Measurements from ENCODE around the gene VPS45.

The VPS45 gene

GRCh38 chr1:150072959-150073358 lies 5.4 kb downstream of the VPS45 start:
- no peak for DNase-seq (ENCODE audit: low read depth)

GRCh38 chr1:150073516-150073915 lies 5.9 kb downstream of the VPS45 start:
- DNase-seq (ENCODE audit: low read depth), result no peak

- DNase-seq (ENCODE audit: low read depth), result no peak
Measured at GRCh38 chr1:150076066-150076465, 8.5 kb downstream of the VPS45 start.

- no peak for DNase-seq (ENCODE audit: low read depth)
Measured at GRCh38 chr1:150076985-150077384, 9.4 kb downstream of the VPS45 start.

GRCh38 chr1:150080784-150081183 lies 13.2 kb downstream of the VPS45 start:
- DNase-seq (ENCODE audit: low read depth), result no peak

DNA sequence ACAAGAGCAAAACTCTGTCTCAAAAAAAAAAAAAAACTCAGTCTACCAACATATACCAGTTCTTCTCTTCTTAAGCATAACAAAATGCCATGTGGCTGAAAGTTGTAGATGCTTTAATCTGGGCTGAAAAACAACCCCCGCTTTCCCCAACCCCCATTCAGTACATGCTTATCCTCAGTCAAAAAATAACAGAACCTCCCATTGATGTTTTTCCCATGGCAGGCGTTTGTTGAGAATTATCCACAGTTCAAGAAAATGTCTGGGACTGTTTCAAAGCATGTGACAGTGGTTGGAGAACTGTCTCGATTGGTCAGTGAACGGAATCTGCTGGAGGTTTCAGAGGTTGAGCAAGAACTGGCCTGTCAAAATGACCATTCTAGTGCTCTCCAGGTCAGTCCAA lies 14.9 kb downstream of the VPS45 start:
- DNase-seq (ENCODE audit: low read depth), result no peak

DNA sequence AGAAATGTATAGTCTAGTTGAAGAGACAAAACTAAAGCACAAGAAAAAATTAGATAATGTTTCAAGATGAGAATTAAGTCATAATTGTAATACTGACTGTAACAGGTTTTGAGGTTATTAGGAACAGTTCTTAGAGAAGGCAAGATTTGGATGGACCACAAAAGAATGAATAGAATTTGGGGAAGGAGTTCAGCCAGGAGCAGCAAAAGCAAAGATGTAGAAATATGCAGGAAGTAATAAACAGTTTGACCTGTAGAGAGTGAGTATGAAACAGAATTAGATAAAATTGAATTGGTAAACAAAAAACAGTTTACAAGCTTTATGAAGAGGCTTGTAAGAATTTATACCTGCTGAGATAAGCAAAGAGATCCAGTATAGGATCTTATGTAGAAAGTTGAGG lies 16.3 kb downstream of the VPS45 start:
- DNase-seq (ENCODE audit: low read depth), result no peak

DNA sequence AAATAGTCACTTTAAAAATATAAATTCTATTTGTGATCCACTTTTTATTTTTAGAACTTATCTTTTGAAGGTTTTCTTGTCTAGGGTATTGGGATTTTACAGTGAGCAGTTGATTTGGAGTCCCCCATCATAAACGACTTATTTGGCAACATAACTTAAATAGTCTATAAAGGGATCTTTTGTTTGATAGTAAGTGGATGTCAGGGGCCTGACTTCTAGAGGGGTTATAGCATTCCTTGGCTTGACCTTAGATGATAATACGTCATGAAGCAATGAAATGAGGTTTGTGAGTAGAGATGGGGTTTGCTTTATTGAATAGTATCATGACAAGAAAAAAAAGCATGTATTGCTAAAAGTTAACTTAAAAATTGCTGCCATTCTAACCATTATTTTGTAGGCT lies 17.8 kb downstream of the VPS45 start:
- no peak for DNase-seq (ENCODE audit: low read depth)

GRCh38 chr1:150087415-150087814 lies 19.8 kb downstream of the VPS45 start:
- no peak for DNase-seq (ENCODE audit: low read depth)

GRCh38 chr1:150089846-150090520 lies 22.4 kb downstream of the VPS45 start:
- no peak for DNase-seq (ENCODE audit: low read depth)

DNA sequence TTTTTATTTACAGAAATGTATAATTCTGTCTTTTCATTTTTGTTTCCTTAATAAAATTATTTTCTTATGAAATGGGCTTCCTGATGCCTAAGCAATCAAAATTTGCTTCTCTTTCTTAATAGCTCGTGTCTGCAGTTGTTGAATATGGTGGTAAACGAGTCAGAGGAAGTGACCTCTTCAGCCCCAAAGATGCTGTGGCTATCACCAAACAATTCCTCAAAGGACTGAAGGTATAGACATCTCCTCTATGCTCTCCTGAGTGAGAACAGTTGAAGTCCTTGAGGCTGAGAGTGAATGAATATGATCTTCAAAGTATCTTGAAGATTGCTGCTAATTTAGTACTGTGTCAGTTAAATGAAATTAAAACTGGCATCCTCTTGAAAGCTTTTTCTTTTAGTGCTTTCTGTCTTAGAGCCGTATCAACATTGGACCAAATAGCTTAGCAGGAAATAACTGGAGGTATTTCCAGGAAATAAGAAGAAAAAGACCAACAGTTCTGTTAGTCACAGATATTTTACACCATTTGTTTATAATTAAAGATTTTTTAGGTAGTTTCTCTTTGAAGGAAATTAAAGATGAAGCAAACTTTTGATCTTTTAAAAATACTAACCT lies 24.7 kb downstream of the VPS45 start:
- DNase-seq (ENCODE audit: low read depth), result no peak

DNA sequence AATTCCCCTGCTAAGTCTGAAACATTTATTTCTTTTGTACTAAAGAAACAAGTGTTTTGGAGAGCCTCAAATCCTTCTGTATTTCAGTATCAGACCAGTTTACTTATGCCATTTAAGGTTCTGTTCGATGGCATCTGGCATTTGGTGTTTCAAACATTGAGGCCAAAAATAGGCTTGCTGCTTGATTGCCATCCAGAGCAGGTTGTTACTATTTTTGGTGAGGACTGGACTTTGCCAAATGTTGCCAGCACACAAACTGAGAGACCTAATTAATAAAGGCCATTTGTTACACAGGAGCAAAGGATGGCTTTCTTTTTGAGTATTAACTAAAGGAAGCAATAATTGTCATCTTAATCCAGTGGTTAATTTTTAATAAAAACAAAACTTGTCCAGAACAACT lies 26.2 kb downstream of the VPS45 start:
- DNase-seq (ENCODE audit: low read depth), result no peak

DNA sequence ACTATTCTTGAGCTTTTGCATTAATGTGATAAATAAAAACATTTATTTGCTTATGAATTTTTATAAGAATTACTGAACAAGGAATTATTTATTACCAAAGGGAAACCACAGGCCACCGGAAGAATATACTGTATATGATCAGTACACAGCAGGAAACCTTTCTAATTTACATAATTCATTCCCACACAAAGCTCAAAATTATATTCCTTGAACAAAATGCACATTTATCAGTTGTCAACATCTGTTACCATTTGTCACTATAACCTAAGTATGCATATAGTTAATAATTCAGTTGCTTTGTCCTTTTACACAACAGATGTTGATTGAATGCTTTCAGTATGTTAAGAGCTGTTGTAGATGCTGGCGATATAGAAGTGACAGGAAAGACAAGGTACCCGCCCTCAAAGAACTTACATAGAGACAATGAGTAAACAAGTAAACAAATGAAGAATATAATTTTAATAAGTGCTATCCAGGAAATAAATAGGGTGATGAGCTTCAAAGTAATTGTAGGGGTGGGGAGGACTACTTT lies 27.2 kb downstream of the VPS45 start:
- DNase-seq (ENCODE audit: low read depth), result no peak

DNA sequence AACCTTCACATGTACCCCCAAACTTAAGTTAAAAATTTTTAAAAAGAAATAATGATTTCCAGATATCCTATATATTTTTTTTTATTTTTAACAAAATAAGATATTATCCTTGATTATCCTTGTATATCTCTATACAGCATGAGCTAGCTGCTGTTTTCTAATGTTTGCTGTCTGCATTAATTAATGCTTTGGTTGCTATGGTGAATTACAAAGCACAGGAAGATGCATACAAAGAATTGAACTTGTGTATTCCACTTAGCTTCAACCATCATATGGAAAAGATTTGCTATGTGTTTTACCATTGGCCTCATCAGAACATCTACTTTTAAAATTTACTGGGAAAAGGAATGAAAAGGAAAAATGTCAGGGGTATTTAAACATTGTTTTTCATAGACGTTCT lies 35.4 kb downstream of the VPS45 start:
- no peak for DNase-seq (ENCODE audit: low read depth)

- DNase-seq (ENCODE audit: low read depth), result no peak
Measured at GRCh38 chr1:150106341-150106740, 38.8 kb downstream of the VPS45 start.

DNA sequence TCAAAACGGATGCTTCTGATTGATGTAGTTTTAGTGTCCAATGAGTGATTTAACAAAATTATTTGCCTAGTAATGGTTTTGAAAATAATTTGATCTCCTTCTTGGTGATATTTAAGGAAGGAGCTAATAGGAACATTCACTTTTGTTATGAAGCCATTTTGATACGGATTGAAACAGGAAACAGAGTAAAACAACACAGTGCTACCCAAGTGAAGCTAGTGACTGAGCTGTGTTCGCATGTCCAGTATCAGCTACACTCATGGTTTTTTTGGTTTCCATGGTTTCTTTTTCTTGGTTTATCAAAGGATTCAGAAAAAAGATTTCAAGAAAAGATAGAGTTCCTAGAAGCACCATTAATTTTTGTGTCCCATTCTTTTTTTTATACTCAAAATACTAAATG lies 42.0 kb downstream of the VPS45 start:
- no peak for DNase-seq (ENCODE audit: low read depth)

DNA sequence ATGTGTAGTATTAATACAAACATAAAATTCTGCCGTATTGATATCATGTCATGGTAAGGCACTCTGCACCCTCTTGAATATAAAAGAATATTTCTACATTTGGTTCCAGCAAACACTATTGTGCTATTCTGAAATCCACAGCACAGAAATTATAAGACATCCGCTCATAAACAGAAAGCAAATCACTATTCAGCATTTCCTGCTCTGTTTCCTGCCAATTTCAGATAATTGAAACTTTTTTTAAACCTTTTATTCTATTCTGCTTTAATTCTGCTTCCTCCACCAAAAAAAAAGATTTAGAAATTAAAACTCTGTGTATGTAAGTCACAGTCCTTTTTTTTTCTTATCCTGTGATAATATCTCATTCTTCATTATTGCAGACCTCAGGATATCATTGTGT lies 42.5 kb downstream of the VPS45 start:
- DNase-seq (ENCODE audit: low read depth), result no peak

GRCh38 chr1:150111670-150112069 lies 44.1 kb downstream of the VPS45 start:
- no peak for DNase-seq (ENCODE audit: low read depth)

DNA sequence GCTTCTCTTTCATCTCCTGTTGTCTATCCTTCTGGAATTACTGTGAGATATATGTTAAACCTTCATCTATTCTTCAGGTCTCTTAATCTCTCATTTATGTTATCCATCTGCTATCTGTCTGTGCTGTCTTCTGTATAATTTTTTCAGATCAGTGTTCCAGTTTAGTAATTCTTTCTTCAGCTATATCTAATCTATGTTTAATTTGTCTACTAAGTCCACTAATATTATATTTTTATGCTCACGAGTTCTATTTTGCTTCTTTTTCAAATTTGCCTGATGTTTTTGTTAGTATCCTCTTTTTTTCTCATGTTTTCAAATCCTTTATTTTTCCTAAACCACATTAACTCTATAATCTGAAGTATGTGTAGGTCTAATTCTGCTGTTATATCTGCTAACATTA lies 47.5 kb downstream of the VPS45 start:
- no peak for DNase-seq (ENCODE audit: low read depth)

- no peak for DNase-seq (ENCODE audit: low read depth)
Measured at GRCh38 chr1:150118716-150119115, 51.1 kb downstream of the VPS45 start.

GRCh38 chr1:150121236-150121862 lies 53.8 kb downstream of the VPS45 start:
- DNase-seq (ENCODE audit: low read depth), result no peak

GRCh38 chr1:150126811-150127210 lies 59.2 kb downstream of the VPS45 start:
- no peak for DNase-seq (ENCODE audit: low read depth)

GRCh38 chr1:150127464-150127863 lies 59.9 kb downstream of the VPS45 start:
- no peak for DNase-seq (ENCODE audit: low read depth)
